RWPE2 (cell line): ENCODE data around the gene RPL31.

ENCODE experiments used
- ATAC-seq: fragments of 200-7000 bp; cut with Tn5 transposase; 3 replicates; pipeline ENCODE4 v1.9.1; 2021; ENCODE audit warnings: low read depth
- DNase-seq: peaks from one replicate; pipeline ENCODE4 v3.0.0-alpha.2; 2020; ENCODE audit warnings: low spot score
- H3K27ac ChIP-seq: fragments of 450-650 bp; 2 replicates; pipeline ENCODE4 v1.5.1; 2017; ENCODE audit warnings: mild to moderate bottlenecking; ENCODE audit not compliant: poor library complexity, severe bottlenecking
- H3K27me3 ChIP-seq: fragments of 250-450 bp; sonication (Bioruptor Pico); 2 replicates; pipeline ENCODE4 v1.5.1; 2021; ENCODE audit warnings: mild to moderate bottlenecking, moderate library complexity; ENCODE audit not compliant: insufficient read depth, poor library complexity, severe bottlenecking
- H3K36me3 ChIP-seq: fragments of 250-450 bp; sonication (Bioruptor Pico); 2 replicates; pipeline ENCODE4 v1.5.1; 2020; ENCODE audit warnings: low read depth, mild to moderate bottlenecking, moderate library complexity
- H3K4me1 ChIP-seq: fragments of 250-450 bp; sonication (Bioruptor Pico); 2 replicates; pipeline ENCODE4 v1.5.1; 2021; ENCODE audit warnings: mild to moderate bottlenecking, moderate library complexity; ENCODE audit not compliant: insufficient read depth, poor library complexity, severe bottlenecking
- H3K4me3 ChIP-seq: fragments of 250-450 bp; sonication (Bioruptor Pico); 2 replicates; pipeline ENCODE4 v1.5.1; 2021; ENCODE audit warnings: mild to moderate bottlenecking, moderate library complexity; ENCODE audit not compliant: severe bottlenecking
- H3K9me3 ChIP-seq: fragments of 250-450 bp; sonication (Bioruptor Pico); 2 replicates; pipeline ENCODE4 v1.5.1; 2021; ENCODE audit warnings: mild to moderate bottlenecking, moderate library complexity; ENCODE audit not compliant: severe bottlenecking
- CTCF ChIP-seq: fragments of 450-650 bp; IDR thresholded peaks from one replicate; pipeline ENCODE4 v1.5.1; 2017; ENCODE audit warnings: mild to moderate bottlenecking, moderate library complexity; ENCODE audit not compliant: poor library complexity, severe bottlenecking

RPL31 gene

GRCh38 chr2:101052147-101052546 lies 50.1 kb downstream of the RPL31 start:
- no peak for DNase-seq
- TF ChIP-seq CTCF: no peak
- Histone ChIP-seq H3K27ac (no peak overlapping the region), H3K4me1 (peaks cover 12% of the 10 kb centered on the region), H3K27me3 (no peaks in the 10 kb centered on the region), H3K4me3 (no peak overlapping the region), H3K36me3 (peaks cover 65% of the 10 kb centered on the region), H3K9me3 (no peaks in the 10 kb centered on the region)
- ATAC-seq: no peak

GRCh38 chr2:101053117-101053516 lies 51.0 kb downstream of the RPL31 start:
- Histone ChIP-seq H3K4me1 (peaks cover 4% of the 10 kb centered on the region), H3K27me3 (no peaks in the 10 kb centered on the region), H3K27ac (no peak overlapping the region), H3K36me3 (peaks cover 73% of the 10 kb centered on the region), H3K9me3 (no peaks in the 10 kb centered on the region), H3K4me3 (no peak overlapping the region)
- ATAC-seq (no peak), DNase-seq (no peak)
- no peak for TF ChIP-seq CTCF
